ENCODE results near the gene CANT1. TPM values are rescaled to one million over a fixed set of nuclear protein-coding genes. Genes with fewer than 3 reads are reported as not detected.

Gene CANT1
- total RNA-seq, 1 experiment from 2014 or later, result 97.1 TPM

GRCh38 chr17:79039886-79040285 is 30.3 kb upstream of the CANT1 start (continued):
- TF ChIP-seq ZNF274 (IDR thresholded peaks at IDR 0.05; ENCODE audit: low read depth, low read length) (no peak), RAD21 (IDR thresholded peaks at IDR 0.05; ENCODE audit: low read depth) (no peak), SP1 (IDR thresholded peaks at IDR 0.05; ENCODE audit: low read depth) (no peak), EGR1 (IDR thresholded peaks at IDR 0.05; ENCODE audit: low read depth) (no peak), TCF7L2 (IDR thresholded peaks at IDR 0.05; ENCODE audit: borderline replicate concordance, extremely low read depth, insufficient read depth, insufficient read length) (no peak), ELF1 (IDR thresholded peaks at IDR 0.05; ENCODE audit: borderline replicate concordance, low read depth) (no peak), POLR2A (IDR thresholded peaks at IDR 0.05; ENCODE audit: borderline replicate concordance, extremely low read depth, insufficient read depth, insufficient read length) (no peak), CBX3 (IDR thresholded peaks at IDR 0.05; ENCODE audit: low read depth) (no peak), ATF3 (IDR thresholded peaks at IDR 0.05) (no peak)

- CTCF ChIA-PET, result interaction anchor here (1.3 to 1.6 kb wide), 2 partner anchors 19 to 21 kb away, joined by 3 to 5 read pairs; no protein-coding TSS in a partner anchor
- peaks cover 0 to 10% of the 10 kb centered on the region in 2 experiments; a peak in 3 of 4 replicates for H3K4me1 ChIP-seq (ENCODE audit: control insufficient read depth in 1 of 2, insufficient read depth in 2 of 2, low read length in 2 of 2)
- H3K4me2 ChIP-seq (ENCODE audit: low read length), result no peak overlapping the region
Observed at GRCh38 chr17:79039171-79039570, 29.6 kb upstream of the CANT1 start.

More at GRCh38 chr17:79039171-79039570, 29.6 kb upstream of the CANT1 start:
- Histone ChIP-seq H3K9me2 (ENCODE audit: insufficient read depth) (no peaks in the 10 kb centered on the region), H3K27me3 (ENCODE audit: insufficient read depth, low read length) (no peaks in the 10 kb centered on the region), H4K20me1 (ENCODE audit: insufficient read depth) (no peaks in the 10 kb centered on the region), H3K4me3 (replicated peaks in 1 of 2; ENCODE audit: low read depth in 1 of 2, low read length in 2 of 2) (no peak overlapping the region), H3K36me3 (ENCODE audit: control insufficient read depth in 1 of 2, insufficient read depth in 2 of 2, low read length in 2 of 2) (no peaks in the 10 kb centered on the region), H3K9ac (ENCODE audit: low read length) (no peak overlapping the region), H3K9me3 (ENCODE audit: control insufficient read depth in 1 of 2, insufficient read depth in 1 of 2, low read depth in 1 of 2, low read length in 2 of 2) (no peaks in the 10 kb centered on the region), H3K27ac (ENCODE audit: low read depth, low read length) (no peak overlapping the region), H3K79me2 (ENCODE audit: insufficient read depth, low read length) (no peaks in the 10 kb centered on the region), H2AFZ (ENCODE audit: low read depth, low read length, poor library complexity, severe bottlenecking) (no peak overlapping the region)
- TF ChIP-seq RAD21 (IDR thresholded peaks at IDR 0.05; ENCODE audit: low read depth), result no peak
- no peak for TF ChIP-seq REST (IDR thresholded peaks at IDR 0.05; ENCODE audit: low read depth)
- no peak for TF ChIP-seq ELF1 (IDR thresholded peaks at IDR 0.05; ENCODE audit: borderline replicate concordance, low read depth)
- no peak for TF ChIP-seq EZH2 (IDR thresholded peaks at IDR 0.05)
- no peak for TF ChIP-seq POLR2A (IDR thresholded peaks at IDR 0.05; ENCODE audit: borderline replicate concordance, extremely low read depth, insufficient read depth, insufficient read length)
- TF ChIP-seq SRF (IDR thresholded peaks at IDR 0.05; ENCODE audit: low read depth), result no peak
- TF ChIP-seq SIN3A (IDR thresholded peaks at IDR 0.05; ENCODE audit: low read depth), result no peak
- TF ChIP-seq POLR2AphosphoS5 (IDR thresholded peaks at IDR 0.05; ENCODE audit: low read depth, low read length), result no peak
- TF ChIP-seq TCF7L2 (IDR thresholded peaks at IDR 0.05; ENCODE audit: borderline replicate concordance, extremely low read depth, insufficient read depth, insufficient read length), result no peak
- TF ChIP-seq JUND (IDR thresholded peaks at IDR 0.05), result no peak
- no peak for TF ChIP-seq FOSL1 (IDR thresholded peaks at IDR 0.05; ENCODE audit: low read depth)
- TF ChIP-seq ATF3 (IDR thresholded peaks at IDR 0.05), result no peak
- TF ChIP-seq ZFX (IDR thresholded peaks at IDR 0.05), result no peak
- TF ChIP-seq EGR1 (IDR thresholded peaks at IDR 0.05; ENCODE audit: low read depth), result no peak
- no peak for TF ChIP-seq MAX (IDR thresholded peaks at IDR 0.05)
- ChIA-PET RAD21 (ENCODE audit: low non-redundant PET in 1 of 2, low total read pairs in 2 of 2, uncharacterized antibody in 2 of 2, unreplicated experiment in 2 of 2) (no interaction called here), POLR2A (no interaction called here)
- DNase-seq (ENCODE audit: low read depth, low spot score) (no peak), ATAC-seq (no peak)
- intact Hi-C loops (cut with micrococcal nuclease), result no loop called here
- no TSS peak for BruUV-seq (replicated peaks)

Data from HCT116 (cell line).